Measurements from ENCODE around the gene USP1. TPM values are rescaled to one million over a fixed set of nuclear protein-coding genes. Genes with fewer than 3 reads are reported as not detected.

USP1 gene
- total and polyA plus RNA-seq, 4 donors, result 5.1 to 33.8 (median 7.8) TPM

DNA sequence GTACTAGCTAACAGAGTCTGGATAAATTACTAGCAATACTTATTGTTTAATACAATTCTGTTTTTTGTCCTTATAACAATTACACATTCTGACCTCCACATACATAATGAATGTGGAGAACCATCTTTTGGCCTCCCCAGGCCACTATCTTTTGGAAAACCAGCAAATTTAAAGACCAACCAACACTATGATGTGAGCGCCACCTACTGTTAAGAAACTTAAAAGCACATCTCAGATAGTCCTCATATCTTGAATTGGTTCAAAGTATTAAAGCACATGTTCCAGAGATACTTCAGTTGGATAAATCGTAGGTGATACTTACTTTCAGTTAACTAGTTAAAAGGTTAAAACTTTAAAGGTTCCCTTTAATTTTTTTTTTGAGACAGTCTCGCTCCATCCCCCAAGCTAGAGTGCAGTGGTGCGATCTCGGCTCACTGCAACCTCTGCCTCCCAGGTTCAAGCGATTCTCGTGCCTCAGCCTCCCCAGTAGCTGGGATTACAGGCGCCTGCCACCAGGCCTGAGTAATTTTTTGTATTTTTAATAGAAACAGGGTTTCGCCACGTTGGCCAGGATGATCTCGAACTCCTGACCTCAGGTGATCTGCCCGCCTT lies 29.3 kb upstream of the USP1 start (continued):
- no peak for TF ChIP-seq JUND (IDR thresholded peaks at IDR 0.05)
- TF ChIP-seq TAF1 (conservative IDR thresholded peaks at IDR 0.05), result no peak
- no peak for TF ChIP-seq EGR1 (IDR thresholded peaks at IDR 0.05; ENCODE audit: low read depth in 2 of 2)
- no peak for TF ChIP-seq FOXA1 (IDR thresholded peaks at IDR 0.05)
- TF ChIP-seq GABPA (IDR thresholded peaks at IDR 0.05 in 1 of 2, conservative IDR thresholded peaks at IDR 0.05 in 1 of 2), result no peak
- TF ChIP-seq NR2F2 (IDR thresholded peaks at IDR 0.05), result no peak

DNA sequence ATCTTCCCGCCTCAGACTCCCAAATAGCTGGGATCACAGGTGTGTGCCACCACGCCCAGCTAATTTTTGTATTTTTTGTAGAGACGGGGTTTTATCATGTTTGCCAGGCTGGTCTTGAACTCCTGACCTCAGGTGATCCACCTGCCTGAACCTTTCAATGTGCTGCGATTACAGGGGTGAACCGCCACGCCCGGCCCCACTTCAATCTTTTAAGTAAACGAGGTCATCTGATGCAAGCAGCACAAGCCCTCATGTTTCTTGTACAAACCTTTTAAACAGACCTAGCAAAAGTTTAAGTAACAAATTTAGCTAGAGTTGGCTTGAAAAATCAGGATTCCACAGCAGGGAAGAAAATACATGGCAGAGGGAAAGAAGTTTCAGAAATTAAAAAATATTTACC lies 21.2 kb upstream of the USP1 start:
- H3K9ac ChIP-seq (ENCODE audit: low read depth in 1 of 2, low read length in 2 of 2), result no peak overlapping the region
- no peaks in the 10 kb centered on the region for H3K36me3 ChIP-seq (ENCODE audit: control insufficient read depth in 4 of 4, insufficient read depth in 3 of 4, low read depth in 1 of 4, low read length in 3 of 4)
- WGBS, result 71% methylated on average over 8 of the region's 8 CpGs
- no peaks in the 10 kb centered on the region for H3K4me1 ChIP-seq (ENCODE audit: control insufficient read depth in 4 of 4, insufficient read depth in 4 of 4, low read length in 3 of 4)
- H3K27me3 ChIP-seq (ENCODE audit: control insufficient read depth in 4 of 4, insufficient read depth in 4 of 4, low read length in 3 of 4), result no peaks in the 10 kb centered on the region
- TF ChIP-seq RXRA (IDR thresholded peaks at IDR 0.05) (no peak), TAF1 (conservative IDR thresholded peaks at IDR 0.05) (no peak), RAD21 (IDR thresholded peaks at IDR 0.05) (no peak), GABPA (IDR thresholded peaks at IDR 0.05 in 1 of 2, conservative IDR thresholded peaks at IDR 0.05 in 1 of 2) (no peak), YY1 (IDR thresholded peaks at IDR 0.05) (no peak), FOXA2 (IDR thresholded peaks at IDR 0.05) (no peak), HNF4A (conservative IDR thresholded peaks at IDR 0.05) (no peak), FOXA1 (IDR thresholded peaks at IDR 0.05) (no peak), SP1 (IDR thresholded peaks at IDR 0.05) (no peak), NR2F2 (IDR thresholded peaks at IDR 0.05) (no peak), HNF4G (IDR thresholded peaks at IDR 0.05) (no peak), EGR1 (IDR thresholded peaks at IDR 0.05; ENCODE audit: low read depth in 2 of 2) (no peak), JUND (IDR thresholded peaks at IDR 0.05) (no peak)
- TF ChIP-seq, protein P1, sequence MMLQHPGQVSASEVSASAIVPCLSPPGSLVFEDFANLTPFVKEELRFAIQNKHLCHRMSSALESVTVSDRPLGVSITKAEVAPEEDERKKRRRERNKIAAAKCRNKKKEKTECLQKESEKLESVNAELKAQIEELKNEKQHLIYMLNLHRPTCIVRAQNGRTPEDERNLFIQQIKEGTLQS (IDR thresholded peaks at IDR 0.05), result no peak
- TF ChIP-seq, protein P2, sequence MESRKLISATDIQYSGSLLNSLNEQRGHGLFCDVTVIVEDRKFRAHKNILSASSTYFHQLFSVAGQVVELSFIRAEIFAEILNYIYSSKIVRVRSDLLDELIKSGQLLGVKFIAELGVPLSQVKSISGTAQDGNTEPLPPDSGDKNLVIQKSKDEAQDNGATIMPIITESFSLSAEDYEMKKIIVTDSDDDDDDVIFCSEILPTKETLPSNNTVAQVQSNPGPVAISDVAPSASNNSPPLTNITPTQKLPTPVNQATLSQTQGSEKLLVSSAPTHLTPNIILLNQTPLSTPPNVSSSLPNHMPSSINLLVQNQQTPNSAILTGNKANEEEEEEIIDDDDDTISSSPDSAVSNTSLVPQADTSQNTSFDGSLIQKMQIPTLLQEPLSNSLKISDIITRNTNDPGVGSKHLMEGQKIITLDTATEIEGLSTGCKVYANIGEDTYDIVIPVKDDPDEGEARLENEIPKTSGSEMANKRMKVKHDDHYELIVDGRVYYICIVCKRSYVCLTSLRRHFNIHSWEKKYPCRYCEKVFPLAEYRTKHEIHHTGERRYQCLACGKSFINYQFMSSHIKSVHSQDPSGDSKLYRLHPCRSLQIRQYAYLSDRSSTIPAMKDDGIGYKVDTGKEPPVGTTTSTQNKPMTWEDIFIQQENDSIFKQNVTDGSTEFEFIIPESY (IDR thresholded peaks at IDR 0.05), result no peak
- TF ChIP-seq, protein P3, sequence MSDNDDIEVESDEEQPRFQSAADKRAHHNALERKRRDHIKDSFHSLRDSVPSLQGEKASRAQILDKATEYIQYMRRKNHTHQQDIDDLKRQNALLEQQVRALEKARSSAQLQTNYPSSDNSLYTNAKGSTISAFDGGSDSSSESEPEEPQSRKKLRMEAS (IDR thresholded peaks at IDR 0.05), result no peak
- TF ChIP-seq, protein P4, sequence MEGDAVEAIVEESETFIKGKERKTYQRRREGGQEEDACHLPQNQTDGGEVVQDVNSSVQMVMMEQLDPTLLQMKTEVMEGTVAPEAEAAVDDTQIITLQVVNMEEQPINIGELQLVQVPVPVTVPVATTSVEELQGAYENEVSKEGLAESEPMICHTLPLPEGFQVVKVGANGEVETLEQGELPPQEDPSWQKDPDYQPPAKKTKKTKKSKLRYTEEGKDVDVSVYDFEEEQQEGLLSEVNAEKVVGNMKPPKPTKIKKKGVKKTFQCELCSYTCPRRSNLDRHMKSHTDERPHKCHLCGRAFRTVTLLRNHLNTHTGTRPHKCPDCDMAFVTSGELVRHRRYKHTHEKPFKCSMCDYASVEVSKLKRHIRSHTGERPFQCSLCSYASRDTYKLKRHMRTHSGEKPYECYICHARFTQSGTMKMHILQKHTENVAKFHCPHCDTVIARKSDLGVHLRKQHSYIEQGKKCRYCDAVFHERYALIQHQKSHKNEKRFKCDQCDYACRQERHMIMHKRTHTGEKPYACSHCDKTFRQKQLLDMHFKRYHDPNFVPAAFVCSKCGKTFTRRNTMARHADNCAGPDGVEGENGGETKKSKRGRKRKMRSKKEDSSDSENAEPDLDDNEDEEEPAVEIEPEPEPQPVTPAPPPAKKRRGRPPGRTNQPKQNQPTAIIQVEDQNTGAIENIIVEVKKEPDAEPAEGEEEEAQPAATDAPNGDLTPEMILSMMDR (IDR thresholded peaks at IDR 0.05; ENCODE audit: low read depth, low read length, missing input control), result no peak
- TF ChIP-seq, protein P5, sequence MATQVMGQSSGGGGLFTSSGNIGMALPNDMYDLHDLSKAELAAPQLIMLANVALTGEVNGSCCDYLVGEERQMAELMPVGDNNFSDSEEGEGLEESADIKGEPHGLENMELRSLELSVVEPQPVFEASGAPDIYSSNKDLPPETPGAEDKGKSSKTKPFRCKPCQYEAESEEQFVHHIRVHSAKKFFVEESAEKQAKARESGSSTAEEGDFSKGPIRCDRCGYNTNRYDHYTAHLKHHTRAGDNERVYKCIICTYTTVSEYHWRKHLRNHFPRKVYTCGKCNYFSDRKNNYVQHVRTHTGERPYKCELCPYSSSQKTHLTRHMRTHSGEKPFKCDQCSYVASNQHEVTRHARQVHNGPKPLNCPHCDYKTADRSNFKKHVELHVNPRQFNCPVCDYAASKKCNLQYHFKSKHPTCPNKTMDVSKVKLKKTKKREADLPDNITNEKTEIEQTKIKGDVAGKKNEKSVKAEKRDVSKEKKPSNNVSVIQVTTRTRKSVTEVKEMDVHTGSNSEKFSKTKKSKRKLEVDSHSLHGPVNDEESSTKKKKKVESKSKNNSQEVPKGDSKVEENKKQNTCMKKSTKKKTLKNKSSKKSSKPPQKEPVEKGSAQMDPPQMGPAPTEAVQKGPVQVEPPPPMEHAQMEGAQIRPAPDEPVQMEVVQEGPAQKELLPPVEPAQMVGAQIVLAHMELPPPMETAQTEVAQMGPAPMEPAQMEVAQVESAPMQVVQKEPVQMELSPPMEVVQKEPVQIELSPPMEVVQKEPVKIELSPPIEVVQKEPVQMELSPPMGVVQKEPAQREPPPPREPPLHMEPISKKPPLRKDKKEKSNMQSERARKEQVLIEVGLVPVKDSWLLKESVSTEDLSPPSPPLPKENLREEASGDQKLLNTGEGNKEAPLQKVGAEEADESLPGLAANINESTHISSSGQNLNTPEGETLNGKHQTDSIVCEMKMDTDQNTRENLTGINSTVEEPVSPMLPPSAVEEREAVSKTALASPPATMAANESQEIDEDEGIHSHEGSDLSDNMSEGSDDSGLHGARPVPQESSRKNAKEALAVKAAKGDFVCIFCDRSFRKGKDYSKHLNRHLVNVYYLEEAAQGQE (IDR thresholded peaks at IDR 0.05), result no peak
- H3K27ac ChIP-seq (ENCODE audit: low read depth in 1 of 2, low read length in 2 of 2), result no peak overlapping the region
- no peaks in the 10 kb centered on the region for H3K9me3 ChIP-seq (ENCODE audit: control insufficient read depth in 4 of 4, low read length in 3 of 4)
- DNase-seq (ENCODE audit: low spot score), result no peak
- H3K4me3 ChIP-seq (ENCODE audit: low read depth in 1 of 3, low read length in 3 of 3), result no peak overlapping the region
